MCF 10A (cell line): ENCODE results near the gene LRRC36. TPM values are rescaled to one million over a fixed set of nuclear protein-coding genes. Genes with fewer than 3 reads are reported as not detected.

Experiments used
- BruUV-seq: library from RNA; stranded (reverse); fragments of 400-500 nt; replicated peaks from 2 replicates; lab custom pipeline; 2021; lab: Mats Ljungman, UMichigan
- CTCF ChIA-PET: fragments of 300-600 bp; sonication (Branson Sonifier 250); formaldehyde crosslinking; extraction: SDS; loops from one replicate; lab custom pipeline; 2021; ENCODE audit warnings: antibody characterized with exemption, inconsistent platforms; lab: Yijun Ruan, JAX
- POLR2A ChIA-PET: fragments of 300-600, 350-650 bp; sonication (Branson Sonifier 250); formaldehyde crosslinking; extraction: SDS; loops from one replicate; lab custom pipeline; 2020; ENCODE audit warnings: antibody characterized with exemption, inconsistent platforms; lab: Yijun Ruan, JAX
- DNase-seq: peaks from one replicate; pipeline ENCODE4 v3.0.0-alpha.2; 2018; ENCODE audit not compliant: unreplicated experiment
- H3K27ac Mint-ChIP-seq: one replicate; pipeline ENCODE4 v1.8.0; 2022; ENCODE audit warnings: mild to moderate bottlenecking, low read depth, mixed read lengths; ENCODE audit not compliant: unreplicated experiment
- H3K27me3 Mint-ChIP-seq: one replicate; pipeline ENCODE4 v1.8.0; 2022; ENCODE audit warnings: mixed read lengths; ENCODE audit not compliant: insufficient read depth, unreplicated experiment
- H3K36me3 Mint-ChIP-seq: one replicate; pipeline ENCODE4 v1.8.0; 2022; ENCODE audit warnings: mild to moderate bottlenecking, moderate library complexity, mixed read lengths; ENCODE audit not compliant: insufficient read depth, unreplicated experiment
- H3K4me1 Mint-ChIP-seq: one replicate; pipeline ENCODE4 v1.8.0; 2022; ENCODE audit warnings: mixed read lengths; ENCODE audit not compliant: insufficient read depth, unreplicated experiment
- H3K4me3 Mint-ChIP-seq: one replicate; pipeline ENCODE4 v1.8.0; 2022; ENCODE audit warnings: mild to moderate bottlenecking, moderate library complexity, mixed read lengths; ENCODE audit not compliant: unreplicated experiment
- H3K9me3 Mint-ChIP-seq: one replicate; pipeline ENCODE4 v1.8.0; 2022; ENCODE audit warnings: mixed read lengths; ENCODE audit not compliant: unreplicated experiment
- intact Hi-C: fragments of 100-400 bp; cut with micrococcal nuclease; formaldehyde crosslinking; loops from 2 replicates; pipeline ENCODE4 v1.14.1; 2022
- total RNA-seq: library from RNA; stranded (reverse); gene quantifications from 2 replicates; pipeline ENCODE4 v1.2.3, GENCODE V29; 2022
- TF ChIP-seq, protein P1 (sequence below): fragments of 200-600 bp; IDR thresholded peaks from one replicate; pipeline ENCODE4 v1.8.0; 2022; ENCODE audit warnings: antibody characterized with exemption, mild to moderate bottlenecking; ENCODE audit not compliant: unreplicated experiment

LRRC36 gene
- total RNA-seq, 1 experiment from 2014 or later: not detected

DNA sequence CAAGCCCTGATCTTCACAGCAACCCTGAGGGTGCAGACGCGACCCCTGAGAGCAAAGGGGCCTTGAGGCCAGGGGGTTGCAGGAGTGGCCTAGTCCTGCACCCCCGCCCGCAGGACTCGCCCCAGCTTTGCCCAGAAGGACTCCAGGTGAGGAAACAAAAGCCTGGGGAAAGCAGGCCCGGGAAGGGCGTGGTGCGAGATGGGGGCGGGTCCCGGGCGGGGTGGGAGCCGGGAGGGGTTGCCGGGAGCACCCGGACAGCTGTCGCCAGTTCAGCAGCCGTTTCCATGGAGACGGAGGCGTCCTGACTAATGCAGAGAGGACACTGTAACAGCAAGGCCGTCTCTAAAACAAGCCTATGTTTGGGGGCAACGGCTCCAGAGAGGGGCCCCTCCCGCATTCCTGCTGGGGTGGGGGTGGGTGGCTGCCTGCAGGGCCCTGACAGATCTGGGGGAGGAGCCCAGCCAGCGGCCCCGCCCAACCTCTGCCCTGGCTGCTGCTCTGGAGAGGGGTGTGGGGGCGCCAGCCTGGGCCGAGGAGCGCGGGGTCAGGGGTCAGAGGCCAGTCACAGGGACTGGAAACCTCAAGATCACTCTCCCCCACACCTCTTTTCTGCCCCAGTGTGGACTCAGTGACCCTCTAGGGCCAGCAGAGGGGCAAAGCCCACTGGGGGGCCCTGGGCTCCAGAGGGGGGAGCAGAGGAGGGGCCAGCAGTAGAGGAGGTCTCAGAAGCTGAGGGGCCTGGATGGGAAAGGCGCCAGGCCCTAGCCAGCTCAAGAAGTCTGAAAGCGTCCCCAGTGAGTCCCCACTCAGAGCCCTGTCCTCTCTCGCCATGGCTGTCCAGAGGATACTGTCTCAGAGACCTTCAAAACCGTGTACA lies 69.8 kb downstream of the LRRC36 start:
- peak; percentile 76 for DNase-seq
- intact Hi-C loops: no loop called here
- Mint-ChIP-seq H3K27ac (peak overlapping the region; percentile 75), H3K27me3 (no peaks in the 10 kb centered on the region), H3K9me3 (no peaks in the 10 kb centered on the region), H3K4me3 (no peak overlapping the region), H3K36me3 (peaks cover 6% of the 10 kb centered on the region), H3K4me1 (peaks cover 14% of the 10 kb centered on the region)
- ChIA-PET POLR2A (interaction anchor here (0.7 to 1.2 kb wide), 2 partner anchors 31 to 36 kb away, joined by 3 read pairs; no protein-coding TSS in a partner anchor), CTCF (interaction anchor here (0.6 kb wide), 1 partner anchor 10 kb away, joined by 4 read pairs; no protein-coding TSS in a partner anchor)
- TF ChIP-seq, protein P1, sequence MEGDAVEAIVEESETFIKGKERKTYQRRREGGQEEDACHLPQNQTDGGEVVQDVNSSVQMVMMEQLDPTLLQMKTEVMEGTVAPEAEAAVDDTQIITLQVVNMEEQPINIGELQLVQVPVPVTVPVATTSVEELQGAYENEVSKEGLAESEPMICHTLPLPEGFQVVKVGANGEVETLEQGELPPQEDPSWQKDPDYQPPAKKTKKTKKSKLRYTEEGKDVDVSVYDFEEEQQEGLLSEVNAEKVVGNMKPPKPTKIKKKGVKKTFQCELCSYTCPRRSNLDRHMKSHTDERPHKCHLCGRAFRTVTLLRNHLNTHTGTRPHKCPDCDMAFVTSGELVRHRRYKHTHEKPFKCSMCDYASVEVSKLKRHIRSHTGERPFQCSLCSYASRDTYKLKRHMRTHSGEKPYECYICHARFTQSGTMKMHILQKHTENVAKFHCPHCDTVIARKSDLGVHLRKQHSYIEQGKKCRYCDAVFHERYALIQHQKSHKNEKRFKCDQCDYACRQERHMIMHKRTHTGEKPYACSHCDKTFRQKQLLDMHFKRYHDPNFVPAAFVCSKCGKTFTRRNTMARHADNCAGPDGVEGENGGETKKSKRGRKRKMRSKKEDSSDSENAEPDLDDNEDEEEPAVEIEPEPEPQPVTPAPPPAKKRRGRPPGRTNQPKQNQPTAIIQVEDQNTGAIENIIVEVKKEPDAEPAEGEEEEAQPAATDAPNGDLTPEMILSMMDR: no peak
- BruUV-seq: no TSS peak

DNA sequence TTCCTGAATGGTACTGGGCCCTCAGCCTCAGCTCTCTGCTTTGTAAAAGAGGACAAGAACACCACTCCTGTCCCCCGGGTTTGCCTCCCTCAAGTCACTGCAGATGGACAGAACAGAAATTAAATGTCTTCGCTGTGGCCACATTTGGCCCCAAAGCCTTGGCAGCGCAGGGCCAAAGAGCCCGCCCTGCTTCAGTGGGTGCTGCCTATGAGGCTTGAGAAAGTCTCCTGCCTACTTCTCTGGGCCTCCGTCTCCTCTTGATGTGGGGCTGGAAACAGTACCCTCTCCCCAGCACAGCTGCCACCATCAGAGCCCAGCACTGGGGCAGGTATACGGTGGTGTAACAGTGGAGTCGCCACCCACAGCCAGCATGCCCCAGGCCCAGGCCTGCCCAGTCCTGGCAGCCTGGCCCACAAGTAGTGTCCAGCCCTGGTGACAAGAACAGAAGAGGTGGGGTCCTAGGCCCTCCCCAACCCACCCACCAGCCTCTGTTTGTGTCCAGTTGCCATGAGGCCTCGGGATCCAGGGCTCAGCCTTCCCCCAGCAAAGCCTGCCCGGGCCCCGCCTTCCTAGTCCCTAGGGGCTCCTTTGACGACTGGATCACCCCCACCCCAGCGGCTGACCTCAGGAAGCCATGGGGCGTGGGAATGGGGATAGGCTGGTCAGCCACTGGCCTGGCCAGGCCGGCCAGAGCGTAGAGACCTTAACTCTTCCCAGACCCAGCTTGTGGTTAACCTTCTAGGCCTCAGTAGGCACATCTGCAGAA lies 70.6 kb downstream of the LRRC36 start:
- intact Hi-C loops: no loop called here

DNA sequence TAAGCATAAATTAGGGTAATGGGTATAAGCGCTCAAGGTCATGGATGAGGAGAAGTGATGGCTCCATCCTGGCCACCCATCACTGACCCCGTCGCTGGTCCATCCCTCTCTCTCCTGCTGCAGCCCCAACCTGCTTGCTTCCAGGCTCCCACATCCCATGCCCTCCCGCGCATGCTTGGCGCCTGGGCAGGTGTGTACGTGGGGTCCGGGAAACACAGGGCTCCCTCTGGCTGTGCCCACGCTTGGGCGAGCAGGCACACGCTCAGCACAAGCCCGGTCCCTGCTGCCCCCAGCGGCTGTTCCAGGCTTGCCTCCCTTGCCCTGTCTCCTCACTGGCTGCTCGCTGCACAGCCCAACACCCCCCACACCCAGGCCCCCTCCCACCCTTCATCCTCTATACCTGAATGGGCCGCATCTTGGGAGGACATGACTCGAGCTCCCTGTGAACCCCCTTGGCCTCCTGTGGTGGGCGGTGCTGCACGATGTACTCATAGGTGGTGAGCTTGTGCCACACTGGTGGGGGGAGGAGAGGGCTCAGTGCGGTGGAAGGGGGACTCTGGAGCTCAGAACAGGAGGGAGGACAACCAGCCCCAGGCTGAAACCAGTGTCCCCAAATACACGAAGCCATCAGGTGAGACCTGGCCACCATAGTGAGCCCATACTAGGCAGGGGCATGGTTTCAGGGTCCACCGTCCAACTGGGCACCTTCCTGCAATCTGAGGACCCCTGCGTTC lies 71.4 kb downstream of the LRRC36 start:
- no peak for DNase-seq
- Mint-ChIP-seq H3K27ac (no peak overlapping the region), H3K36me3 (peaks cover 6% of the 10 kb centered on the region), H3K9me3 (no peaks in the 10 kb centered on the region), H3K4me3 (no peak overlapping the region), H3K4me1 (peaks cover 14% of the 10 kb centered on the region), H3K27me3 (no peaks in the 10 kb centered on the region)
- CTCF ChIA-PET: interaction anchor here (0.5 kb wide), 1 partner anchor 176 kb away, joined by 5 read pairs; no protein-coding TSS in a partner anchor
- TF ChIP-seq, protein P1: no peak
- POLR2A ChIA-PET: no interaction called here
- intact Hi-C loops: no loop called here
- BruUV-seq: no TSS peak

More for the DNA sequence above, 70.6 kb downstream of the LRRC36 start:
- peaks cover 6% of the 10 kb centered on the region for H3K36me3 Mint-ChIP-seq
- POLR2A ChIA-PET: no interaction called here
- no peaks in the 10 kb centered on the region for H3K9me3 Mint-ChIP-seq
- TF ChIP-seq, protein P1: no peak
- no peak overlapping the region for H3K27ac Mint-ChIP-seq
- peaks cover 14% of the 10 kb centered on the region for H3K4me1 Mint-ChIP-seq
- BruUV-seq: no TSS peak
- CTCF ChIA-PET: no interaction called here
- no peak for DNase-seq
- H3K4me3 Mint-ChIP-seq: no peak overlapping the region
- H3K27me3 Mint-ChIP-seq: no peaks in the 10 kb centered on the region
